AG10803 (cell line): Measurements from ENCODE around the gene ACR.

ENCODE experiments used
- DNase-seq: peaks from one replicate; pipeline ENCODE4 v3.0.0; 2010; ENCODE audit warnings: low read depth
- H3K4me3 ChIP-seq: 2 replicates; pipeline ENCODE4 v1.5.1; 2011; ENCODE audit warnings: mild to moderate bottlenecking, low read length, control low read depth
- CTCF ChIP-seq: conservative IDR thresholded peaks from 2 replicates; pipeline ENCODE4 v1.5.1; 2011; ENCODE audit warnings: mild to moderate bottlenecking, low read length, control low read depth, inconsistent platforms

The ACR gene

GRCh38 chr22:50717709-50718351 lies 20.2 kb upstream of the ACR start:
- TF ChIP-seq CTCF = no peak
- DNase-seq = no peak
- no peak overlapping the region for H3K4me3 ChIP-seq

DNA sequence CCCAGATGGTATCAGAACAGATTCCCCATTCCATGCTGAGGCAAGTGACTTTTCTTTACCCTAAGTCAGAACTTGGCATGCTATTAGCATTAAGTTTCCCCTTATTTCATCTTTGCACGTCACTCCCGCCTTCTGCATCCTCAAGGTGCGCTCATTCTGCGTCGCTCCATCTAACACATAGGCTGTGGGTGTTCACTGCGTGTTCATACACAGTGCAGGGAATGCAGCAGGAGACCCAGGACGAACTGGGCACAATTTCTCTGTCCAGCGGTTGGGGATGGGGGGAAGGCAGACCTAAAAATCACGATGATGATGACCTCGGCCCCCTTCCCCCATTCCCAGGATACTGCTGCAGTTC lies 19.7 kb upstream of the ACR start:
- no peak overlapping the region for H3K4me3 ChIP-seq
- no peak for TF ChIP-seq CTCF
- no peak for DNase-seq

DNA sequence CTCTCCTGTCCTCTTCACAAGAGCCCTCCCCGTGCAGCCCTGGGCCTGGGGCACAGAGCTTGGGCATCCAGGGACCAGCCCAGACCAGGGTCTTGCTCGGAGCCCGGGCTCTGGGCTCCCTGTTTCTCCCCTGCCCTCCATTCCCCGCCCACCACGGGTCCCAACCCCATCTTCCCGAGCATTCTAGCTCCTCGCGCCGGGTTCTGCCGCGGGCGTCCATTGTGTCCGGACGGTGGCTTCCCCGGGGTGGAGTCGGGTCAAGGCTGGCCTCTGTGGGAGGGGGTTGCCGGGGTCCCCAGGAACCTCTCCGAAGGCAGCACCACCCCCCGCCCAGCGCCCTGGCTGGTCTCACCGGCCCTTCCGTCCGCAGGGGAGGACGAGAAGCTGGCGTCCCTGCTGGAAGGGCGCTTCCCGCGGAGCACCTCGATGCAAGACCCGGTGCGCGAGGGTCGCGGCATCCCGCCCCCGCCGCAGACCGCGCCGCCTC lies 18.1 kb upstream of the ACR start:
- no peak for DNase-seq
- TF ChIP-seq CTCF = no peak
- no peak overlapping the region for H3K4me3 ChIP-seq

DNA sequence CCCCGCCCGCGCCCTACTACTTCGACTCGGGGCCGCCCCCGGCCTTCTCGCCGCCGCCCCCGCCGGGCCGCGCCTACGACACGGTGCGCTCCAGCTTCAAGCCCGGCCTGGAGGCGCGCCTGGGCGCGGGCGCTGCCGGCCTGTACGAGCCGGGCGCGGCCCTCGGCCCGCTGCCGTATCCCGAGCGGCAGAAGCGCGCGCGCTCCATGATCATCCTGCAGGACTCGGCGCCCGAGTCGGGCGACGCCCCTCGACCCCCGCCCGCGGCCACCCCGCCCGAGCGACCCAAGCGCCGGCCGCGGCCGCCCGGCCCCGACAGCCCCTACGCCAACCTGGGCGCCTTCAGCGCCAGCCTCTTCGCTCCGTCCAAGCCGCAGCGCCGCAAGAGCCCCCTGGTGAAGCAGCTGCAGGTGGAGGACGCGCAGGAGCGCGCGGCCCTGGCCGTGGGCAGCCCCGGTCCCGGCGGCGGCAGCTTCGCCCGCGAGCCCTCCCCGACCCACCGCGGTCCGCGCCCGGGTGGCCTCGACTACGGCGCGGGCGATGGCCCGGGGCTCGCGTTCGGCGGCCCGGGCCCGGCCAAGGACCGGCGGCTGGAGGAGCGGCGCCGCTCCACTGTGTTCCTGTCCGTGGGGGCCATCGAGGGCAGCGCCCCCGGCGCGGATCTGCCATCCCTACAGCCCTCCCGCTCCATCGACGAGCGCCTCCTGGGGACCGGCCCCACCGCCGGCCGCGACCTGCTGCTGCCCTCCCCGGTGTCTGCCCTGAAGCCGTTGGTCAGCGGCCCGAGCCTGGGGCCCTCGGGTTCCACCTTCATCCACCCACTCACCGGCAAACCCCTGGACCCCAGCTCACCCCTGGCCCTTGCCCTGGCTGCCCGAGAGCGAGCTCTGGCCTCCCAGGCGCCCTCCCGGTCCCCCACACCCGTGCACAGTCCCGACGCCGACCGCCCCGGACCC lies 17.4 kb upstream of the ACR start:
- TF ChIP-seq CTCF = no peak
- no peak overlapping the region for H3K4me3 ChIP-seq
- no peak for DNase-seq

DNA sequence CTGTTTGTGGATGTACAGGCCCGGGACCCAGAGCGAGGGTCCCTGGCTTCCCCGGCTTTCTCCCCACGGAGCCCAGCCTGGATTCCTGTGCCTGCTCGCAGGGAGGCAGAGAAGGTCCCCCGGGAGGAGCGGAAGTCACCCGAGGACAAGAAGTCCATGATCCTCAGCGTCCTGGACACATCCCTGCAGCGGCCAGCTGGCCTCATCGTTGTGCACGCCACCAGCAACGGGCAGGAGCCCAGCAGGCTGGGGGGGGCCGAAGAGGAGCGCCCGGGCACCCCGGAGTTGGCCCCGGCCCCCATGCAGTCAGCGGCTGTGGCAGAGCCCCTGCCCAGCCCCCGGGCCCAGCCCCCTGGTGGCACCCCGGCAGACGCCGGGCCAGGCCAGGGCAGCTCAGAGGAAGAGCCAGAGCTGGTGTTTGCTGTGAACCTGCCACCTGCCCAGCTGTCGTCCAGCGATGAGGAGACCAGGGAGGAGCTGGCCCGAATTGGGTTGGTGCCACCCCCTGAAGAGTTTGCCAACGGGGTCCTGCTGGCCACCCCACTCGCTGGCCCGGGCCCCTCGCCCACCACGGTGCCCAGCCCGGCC lies 16.7 kb upstream of the ACR start:
- H3K4me3 ChIP-seq = no peak overlapping the region
- no peak for TF ChIP-seq CTCF
- DNase-seq = no peak

DNA sequence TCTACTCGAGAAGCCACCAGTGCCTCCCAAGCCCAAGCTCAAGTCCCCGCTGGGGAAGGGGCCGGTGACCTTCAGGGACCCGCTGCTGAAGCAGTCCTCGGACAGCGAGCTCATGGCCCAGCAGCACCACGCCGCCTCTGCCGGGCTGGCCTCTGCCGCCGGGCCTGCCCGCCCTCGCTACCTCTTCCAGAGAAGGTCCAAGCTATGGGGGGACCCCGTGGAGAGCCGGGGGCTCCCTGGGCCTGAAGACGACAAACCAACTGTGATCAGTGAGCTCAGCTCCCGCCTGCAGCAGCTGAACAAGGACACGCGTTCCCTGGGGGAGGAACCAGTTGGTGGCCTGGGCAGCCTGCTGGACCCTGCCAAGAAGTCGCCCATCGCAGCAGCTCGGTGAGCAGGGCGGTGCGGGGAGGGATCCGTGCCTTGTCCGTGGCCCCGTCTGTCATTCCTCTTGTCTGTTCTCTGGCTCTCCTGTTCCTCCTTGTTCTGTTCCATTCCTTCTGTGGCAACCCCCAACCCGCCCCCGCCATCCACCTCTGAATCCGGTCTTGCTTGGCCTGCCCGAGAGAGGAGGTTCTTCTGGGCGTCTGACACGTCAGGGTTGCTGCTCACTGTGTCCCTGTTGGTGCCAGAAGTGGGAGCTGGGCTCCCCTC lies 15.8 kb upstream of the ACR start:
- no peak for DNase-seq
- no peak overlapping the region for H3K4me3 ChIP-seq
- no peak for TF ChIP-seq CTCF
